H9 (cell line): ENCODE data around the gene LSM7. TPM values are rescaled to one million over a fixed set of nuclear protein-coding genes. Genes with fewer than 3 reads are reported as not detected.
A peak's percentile ranks its signal among the peaks of the same experiment; 100 is the strongest.

Experiments used
- DNase-seq: peaks from one replicate; pipeline ENCODE4 v3.0.0-alpha.2; 2017
- H2AFZ ChIP-seq: one replicate; pipeline ENCODE4 v1.6.1; 2013; ENCODE audit warnings: mild to moderate bottlenecking, low read length, control low read depth, moderate library complexity
- H2AK5ac ChIP-seq: 2 replicates; pipeline ENCODE4 v1.6.1; 2013; ENCODE audit warnings: low read length, control low read depth, mixed read lengths; ENCODE audit not compliant: insufficient read length
- H2BK120ac ChIP-seq: one replicate; pipeline ENCODE4 v1.6.1; 2013; ENCODE audit warnings: low read depth, mild to moderate bottlenecking, low read length, control low read depth, inconsistent platforms; ENCODE audit not compliant: poor library complexity, severe bottlenecking
- H2BK12ac ChIP-seq: 2 replicates; pipeline ENCODE4 v1.6.1; 2013; ENCODE audit warnings: low read length, control low read depth, mixed read lengths, low read depth; ENCODE audit not compliant: insufficient read length
- H2BK15ac ChIP-seq: 2 replicates; pipeline ENCODE4 v1.6.1; 2013; ENCODE audit warnings: low read depth, low read length, control low read depth
- H2BK20ac ChIP-seq: one replicate; pipeline ENCODE4 v1.6.1; 2013; ENCODE audit warnings: low read depth, mild to moderate bottlenecking, low read length, control low read depth, inconsistent platforms; ENCODE audit not compliant: poor library complexity, severe bottlenecking
- H2BK5ac ChIP-seq: 2 replicates; pipeline ENCODE4 v1.6.1; 2013; ENCODE audit warnings: low read length, control low read depth, mixed read lengths; ENCODE audit not compliant: insufficient read length
- H3K14ac ChIP-seq: 2 replicates; pipeline ENCODE4 v1.6.1; 2013; ENCODE audit warnings: low read length, control low read depth; ENCODE audit not compliant: insufficient read depth
- H3K18ac ChIP-seq: 2 replicates; pipeline ENCODE4 v1.6.1; 2013; ENCODE audit warnings: low read depth, mild to moderate bottlenecking, mixed read lengths, low read length, control low read depth; ENCODE audit not compliant: insufficient read length
- H3K23ac ChIP-seq: 2 replicates; pipeline ENCODE4 v1.6.1; 2013; ENCODE audit warnings: low read length, control low read depth, mixed read lengths, low read depth; ENCODE audit not compliant: insufficient read length
- H3K23me2 ChIP-seq: 2 replicates; pipeline ENCODE4 v1.6.1; 2013; ENCODE audit warnings: low read depth, mild to moderate bottlenecking, mixed read lengths, low read length, control low read depth; ENCODE audit not compliant: insufficient read length, poor library complexity, severe bottlenecking
- H3K27ac ChIP-seq: 2 replicates; pipeline ENCODE4 v1.5.1; 2013; ENCODE audit warnings: low read length, control low read depth, mixed read lengths, low read depth; ENCODE audit not compliant: insufficient read length
- H3K27me3 ChIP-seq: 2 replicates; pipeline ENCODE4 v1.6.1; 2013; ENCODE audit warnings: low read length, control low read depth, inconsistent platforms; ENCODE audit not compliant: insufficient read depth
- H3K4ac ChIP-seq: 2 replicates; pipeline ENCODE4 v1.6.1; 2013; ENCODE audit warnings: low read depth, mild to moderate bottlenecking, control low read depth, inconsistent platforms, low read length, moderate library complexity
- H3K4me1 ChIP-seq: 2 replicates; pipeline ENCODE4 v1.6.1; 2013; ENCODE audit warnings: low read length, control low read depth, inconsistent platforms; ENCODE audit not compliant: insufficient read depth
- H3K4me2 ChIP-seq: 2 replicates; pipeline ENCODE4 v1.6.1; 2013; ENCODE audit warnings: low read length, control low read depth, mixed read lengths; ENCODE audit not compliant: insufficient read length, insufficient read depth
- H3K56ac ChIP-seq: 2 replicates; pipeline ENCODE4 v1.6.1; 2013; ENCODE audit warnings: low read depth, mild to moderate bottlenecking, mixed read lengths, low read length, control low read depth; ENCODE audit not compliant: insufficient read length
- H3K79me1 ChIP-seq: 2 replicates; pipeline ENCODE4 v1.6.1; 2013; ENCODE audit warnings: low read depth, mild to moderate bottlenecking, moderate library complexity, low read length, control low read depth, inconsistent platforms; ENCODE audit not compliant: insufficient read depth, poor library complexity, severe bottlenecking
- H3K79me2 ChIP-seq: 2 replicates; pipeline ENCODE4 v1.6.1; 2013; ENCODE audit warnings: low read length, control low read depth, inconsistent platforms; ENCODE audit not compliant: insufficient read depth
- H3K9ac ChIP-seq: 2 replicates; pipeline ENCODE4 v1.6.1; 2013; ENCODE audit warnings: low read length, control low read depth, mixed read lengths; ENCODE audit not compliant: insufficient read length; ENCODE audit errors: extremely low read depth
- H3K9me3 ChIP-seq: one replicate; pipeline ENCODE4 v1.6.1; 2013; ENCODE audit warnings: low read depth, low read length, inconsistent platforms; ENCODE audit not compliant: control insufficient read depth
- H3T11ph ChIP-seq: one replicate; pipeline ENCODE4 v1.6.1; 2013; ENCODE audit warnings: mild to moderate bottlenecking, low read length, control low read depth, inconsistent platforms
- H4K20me1 ChIP-seq: one replicate; pipeline ENCODE4 v1.6.1; 2013; ENCODE audit not compliant: control insufficient read depth, insufficient read length, insufficient read depth
- H4K5ac ChIP-seq: 2 replicates; pipeline ENCODE4 v1.6.1; 2013; ENCODE audit warnings: low read depth, mild to moderate bottlenecking, mixed read lengths, low read length, control low read depth; ENCODE audit not compliant: insufficient read length
- H4K8ac ChIP-seq: replicated peaks from 2 replicates; pipeline ENCODE4 v1.6.1; 2013; ENCODE audit warnings: low read length, control low read depth, mixed read lengths, low read depth; ENCODE audit not compliant: insufficient read length
- H4K91ac ChIP-seq: 2 replicates; pipeline ENCODE4 v1.6.1; 2013; ENCODE audit warnings: low read depth, mild to moderate bottlenecking, moderate library complexity, mixed read lengths, low read length, control low read depth; ENCODE audit not compliant: insufficient read length
- H3K27ac Mint-ChIP-seq, 3 experiments: 2 replicates in 2 of 3; 3 replicates in 1 of 3; pipeline ENCODE4 v1.8.0; 2020 to 2021; ENCODE audit warnings: mixed read lengths in 3 of 3, mild to moderate bottlenecking in 1 of 3, moderate library complexity in 1 of 3
- H3K27me3 Mint-ChIP-seq: 2 replicates; pipeline ENCODE4 v1.8.0; 2021; ENCODE audit warnings: low read depth, mild to moderate bottlenecking, moderate library complexity, mixed read lengths
- H3K36me3 Mint-ChIP-seq, 3 experiments: 2 replicates in 2 of 3; 3 replicates in 1 of 3; pipeline ENCODE4 v1.8.0; 2020 to 2021; ENCODE audit warnings: low read depth in 3 of 3, mixed read lengths in 3 of 3; ENCODE audit not compliant: insufficient read depth in 1 of 3
- H3K4me1 Mint-ChIP-seq, 2 experiments: 2 replicates each; pipeline ENCODE4 v1.8.0; 2020; ENCODE audit warnings: mixed read lengths in 2 of 2
- H3K4me3 Mint-ChIP-seq, 2 experiments: 2 replicates in 1 of 2; 3 replicates in 1 of 2; pipeline ENCODE4 v1.8.0; 2020 to 2021; ENCODE audit warnings: mild to moderate bottlenecking in 2 of 2, mixed read lengths in 2 of 2, moderate library complexity in 1 of 2
- H3K9me3 Mint-ChIP-seq, 2 experiments: 2 replicates in 1 of 2; 3 replicates in 1 of 2; pipeline ENCODE4 v1.8.0; 2020; ENCODE audit warnings: mild to moderate bottlenecking in 2 of 2, mixed read lengths in 2 of 2, moderate library complexity in 1 of 2
- CTCF ChIP-seq: fragments of 200-600 bp; sonication (generic); conservative IDR thresholded peaks from 3 replicates; pipeline ENCODE4 v1.8.0; 2021; ENCODE audit warnings: antibody characterized with exemption, mild to moderate bottlenecking
- WGBS: extraction: QIAGEN DNeasy Blood & Tissue Kit; methylation state at CpG from one replicate; pipeline ENCODE4 v1.1.7; 2013; ENCODE audit warnings: missing lambda C conversion rate, low lambda C conversion rate, mixed read lengths; ENCODE audit not compliant: insufficient read length; ENCODE audit errors: extremely low coverage; 5-methylcytosine and 5-hydroxymethylcytosine counted together
- total RNA-seq: library from RNA; stranded (reverse); gene quantifications from 2 replicates; pipeline ENCODE4 v1.2.1, GENCODE V29; 2021

Gene LSM7
- total RNA-seq, 1 experiment from 2014 or later, result 187 TPM

GRCh38 chr19:2324220-2324948, 4.0 kb downstream of the LSM7 start:
- H3K27ac ChIP-seq, result no peak overlapping the region
- no peak overlapping the region for H3K9ac ChIP-seq
- Mint-ChIP-seq H3K4me1 (peaks cover 12 to 18% of the 10 kb centered on the region in 2 experiments), H3K4me3 (no peak overlapping the region), H3K27ac (peak overlapping the region in 1 of 3 experiments; percentile 79; a peak in 2 of 7 replicates), H3K27me3 (no peaks in the 10 kb centered on the region; the same call in 1 of the 2 replicates), H3K36me3 (peaks cover 7 to 44% (median 37%) of the 10 kb centered on the region in 3 experiments), H3K9me3 (no peaks in the 10 kb centered on the region)
- H4K20me1 ChIP-seq, result peaks cover 3% of the 10 kb centered on the region
- H2AK5ac ChIP-seq, result no peak overlapping the region
- H4K8ac ChIP-seq, result no peak overlapping the region
- no peak overlapping the region for H3K56ac ChIP-seq
- H2AFZ ChIP-seq, result no peak overlapping the region
- no peak overlapping the region for H3K14ac ChIP-seq
- DNase-seq, result no peak
- no peak overlapping the region for H2BK12ac ChIP-seq
- H4K91ac ChIP-seq, result no peak overlapping the region
- no peak for TF ChIP-seq CTCF
- peaks cover 6% of the 10 kb centered on the region for H3K23me2 ChIP-seq
- no CpG with 5 or more reads among the region's 34 CpGs for WGBS
- no peaks in the 10 kb centered on the region for H3K79me1 ChIP-seq
- H2BK15ac ChIP-seq, result no peak overlapping the region
- H3K79me2 ChIP-seq, result peaks cover under 1% of the 10 kb centered on the region; the same call in 1 of the 2 replicates
- no peak overlapping the region for H2BK20ac ChIP-seq
- no peaks in the 10 kb centered on the region for H3K27me3 ChIP-seq
- no peak overlapping the region for H3T11ph ChIP-seq
- no peak overlapping the region for H3K4me2 ChIP-seq
- H3K18ac ChIP-seq, result no peak overlapping the region
- no peaks in the 10 kb centered on the region for H3K4me1 ChIP-seq
- H3K23ac ChIP-seq, result no peak overlapping the region
- H2BK120ac ChIP-seq, result no peak overlapping the region
- no peak overlapping the region for H3K4ac ChIP-seq
- no peaks in the 10 kb centered on the region for H3K9me3 ChIP-seq
- H4K5ac ChIP-seq, result no peak overlapping the region
- H2BK5ac ChIP-seq, result no peak overlapping the region
